ENCODE data around the gene STXBP6. TPM values are rescaled to one million over a fixed set of nuclear protein-coding genes. Genes with fewer than 3 reads are reported as not detected.

Gene STXBP6
- total RNA-seq, 1 experiment from 2014 or later, result 0.27 TPM

DNA sequence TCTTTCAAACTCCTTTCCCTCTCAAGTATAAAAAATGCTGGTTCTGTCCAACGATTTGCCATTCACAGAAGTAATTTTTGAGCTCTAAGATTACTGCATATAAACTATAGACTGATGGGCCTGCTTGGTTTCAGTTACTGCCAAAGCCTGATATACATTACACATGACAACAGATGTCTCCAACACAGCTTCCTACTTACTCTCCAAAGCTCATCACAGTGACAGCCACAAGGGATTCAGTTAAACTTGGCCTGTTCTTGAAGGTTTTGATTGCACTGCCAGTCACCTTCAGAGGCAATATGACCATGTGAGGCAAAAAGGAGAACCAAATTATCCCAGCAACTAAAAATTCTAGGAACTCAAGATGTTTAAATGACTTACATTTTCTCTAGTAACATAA, 30.1 kb downstream of the STXBP6 start:
- BruUV-seq (replicated peaks), result no TSS peak
- DNase-seq (ENCODE audit: low read depth, low spot score) (no peak), ATAC-seq (no peak)
- Histone ChIP-seq H3K9me3 (ENCODE audit: control insufficient read depth in 1 of 2, insufficient read depth in 1 of 2, low read depth in 1 of 2, low read length in 2 of 2) (peaks cover 4 to 23% of the 10 kb centered on the region in 2 experiments; a peak in 2 of 4 replicates), H3K27me3 (ENCODE audit: insufficient read depth, low read length) (no peaks in the 10 kb centered on the region), H3K4me3 (replicated peaks in 1 of 2; ENCODE audit: low read depth in 1 of 2, low read length in 2 of 2) (no peak overlapping the region), H3K9ac (ENCODE audit: low read length) (no peak overlapping the region), H3K4me2 (ENCODE audit: low read length) (no peak overlapping the region), H3K9me2 (ENCODE audit: insufficient read depth) (no peaks in the 10 kb centered on the region), H3K79me2 (ENCODE audit: insufficient read depth, low read length) (no peaks in the 10 kb centered on the region), H2AFZ (ENCODE audit: low read depth, low read length, poor library complexity, severe bottlenecking) (no peak overlapping the region), H3K27ac (ENCODE audit: low read depth, low read length) (no peak overlapping the region), H3K36me3 (ENCODE audit: control insufficient read depth in 1 of 2, insufficient read depth in 2 of 2, low read length in 2 of 2) (no peaks in the 10 kb centered on the region), H3K4me1 (ENCODE audit: control insufficient read depth in 1 of 2, insufficient read depth in 2 of 2, low read length in 2 of 2) (no peaks in the 10 kb centered on the region), H4K20me1 (ENCODE audit: insufficient read depth) (no peaks in the 10 kb centered on the region)
- ChIA-PET CTCF (no interaction called here), POLR2A (no interaction called here), RAD21 (ENCODE audit: low non-redundant PET in 1 of 2, low total read pairs in 2 of 2, uncharacterized antibody in 2 of 2, unreplicated experiment in 2 of 2) (no interaction called here)
- TF ChIP-seq, protein P1, sequence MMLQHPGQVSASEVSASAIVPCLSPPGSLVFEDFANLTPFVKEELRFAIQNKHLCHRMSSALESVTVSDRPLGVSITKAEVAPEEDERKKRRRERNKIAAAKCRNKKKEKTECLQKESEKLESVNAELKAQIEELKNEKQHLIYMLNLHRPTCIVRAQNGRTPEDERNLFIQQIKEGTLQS (IDR thresholded peaks at IDR 0.05), result no peak
- TF ChIP-seq EZH2 (IDR thresholded peaks at IDR 0.05) (no peak), SIN3A (IDR thresholded peaks at IDR 0.05; ENCODE audit: low read depth) (no peak), JUND (IDR thresholded peaks at IDR 0.05) (no peak), EZH2phosphoT487 (IDR thresholded peaks at IDR 0.05; ENCODE audit: borderline replicate concordance) (no peak), SRF (IDR thresholded peaks at IDR 0.05; ENCODE audit: low read depth) (no peak), ZNF274 (IDR thresholded peaks at IDR 0.05; ENCODE audit: low read depth, low read length) (no peak), POLR2AphosphoS5 (IDR thresholded peaks at IDR 0.05; ENCODE audit: low read depth, low read length) (no peak), CEBPB (IDR thresholded peaks at IDR 0.05; ENCODE audit: low read depth) (no peak), POLR2A (IDR thresholded peaks at IDR 0.05; ENCODE audit: borderline replicate concordance, extremely low read depth, insufficient read depth, insufficient read length) (no peak), CBX3 (IDR thresholded peaks at IDR 0.05; ENCODE audit: low read depth) (no peak)
- TF ChIP-seq, protein P2, sequence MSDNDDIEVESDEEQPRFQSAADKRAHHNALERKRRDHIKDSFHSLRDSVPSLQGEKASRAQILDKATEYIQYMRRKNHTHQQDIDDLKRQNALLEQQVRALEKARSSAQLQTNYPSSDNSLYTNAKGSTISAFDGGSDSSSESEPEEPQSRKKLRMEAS (IDR thresholded peaks at IDR 0.05), result no peak
- intact Hi-C loops (cut with micrococcal nuclease), result no loop called here

DNA sequence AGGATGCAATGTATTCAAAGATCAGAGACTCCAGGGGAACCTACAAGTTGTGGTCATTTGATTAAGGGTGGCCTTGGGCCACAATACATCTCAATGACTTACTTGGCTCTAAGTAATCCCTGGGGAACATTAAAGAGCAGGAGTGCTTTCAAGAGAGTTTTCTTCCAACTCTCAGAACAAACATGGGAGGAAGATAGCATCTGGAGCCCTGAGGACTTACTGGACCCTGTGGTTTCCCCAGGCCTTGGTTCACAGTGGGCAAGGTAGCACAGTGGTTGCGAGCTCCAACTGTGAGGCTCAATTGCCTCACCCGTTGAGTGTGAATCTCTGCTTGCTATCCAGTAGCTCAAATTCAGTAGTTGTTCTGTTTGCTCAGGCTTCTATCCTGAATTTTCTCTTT, 32.4 kb downstream of the STXBP6 start:
- POLR2A ChIA-PET, result no interaction called here
- no peak overlapping the region for H3K4me2 ChIP-seq (ENCODE audit: low read length)
- no peak for ATAC-seq

More for the DNA sequence above, 32.4 kb downstream of the STXBP6 start:
- TF ChIP-seq EZH2 (IDR thresholded peaks at IDR 0.05), result no peak
- TF ChIP-seq SP1 (IDR thresholded peaks at IDR 0.05; ENCODE audit: low read depth), result no peak
- TF ChIP-seq, protein P2 (IDR thresholded peaks at IDR 0.05), result no peak
- TF ChIP-seq ZNF274 (IDR thresholded peaks at IDR 0.05; ENCODE audit: low read depth, low read length), result no peak
- TF ChIP-seq, protein P1 (IDR thresholded peaks at IDR 0.05), result no peak
- no peak for TF ChIP-seq ELF1 (IDR thresholded peaks at IDR 0.05; ENCODE audit: borderline replicate concordance, low read depth)
- no peak for TF ChIP-seq RAD21 (IDR thresholded peaks at IDR 0.05; ENCODE audit: low read depth)
- no peaks in the 10 kb centered on the region for H3K9me2 ChIP-seq (ENCODE audit: insufficient read depth)
- no peaks in the 10 kb centered on the region for H3K27me3 ChIP-seq (ENCODE audit: insufficient read depth, low read length)
- RAD21 ChIA-PET (ENCODE audit: low non-redundant PET in 1 of 2, low total read pairs in 2 of 2, uncharacterized antibody in 2 of 2, unreplicated experiment in 2 of 2), result no interaction called here
- CTCF ChIA-PET, result no interaction called here
- H3K79me2 ChIP-seq (ENCODE audit: insufficient read depth, low read length), result no peaks in the 10 kb centered on the region
- intact Hi-C loops (cut with micrococcal nuclease), result no loop called here
- no peak overlapping the region for H3K27ac ChIP-seq (ENCODE audit: low read depth, low read length)
- no peak overlapping the region for H3K9ac ChIP-seq (ENCODE audit: low read length)
- no peaks in the 10 kb centered on the region for H4K20me1 ChIP-seq (ENCODE audit: insufficient read depth)
- no peaks in the 10 kb centered on the region for H3K4me1 ChIP-seq (ENCODE audit: control insufficient read depth in 1 of 2, insufficient read depth in 2 of 2, low read length in 2 of 2)
- DNase-seq (ENCODE audit: low read depth, low spot score), result no peak
- H3K4me3 ChIP-seq (replicated peaks in 1 of 2; ENCODE audit: low read depth in 1 of 2, low read length in 2 of 2), result no peak overlapping the region
- no peaks in the 10 kb centered on the region for H3K36me3 ChIP-seq (ENCODE audit: control insufficient read depth in 1 of 2, insufficient read depth in 2 of 2, low read length in 2 of 2)
- peaks cover 4 to 20% of the 10 kb centered on the region in 2 experiments; a peak in 2 of 4 replicates for H3K9me3 ChIP-seq (ENCODE audit: control insufficient read depth in 1 of 2, insufficient read depth in 1 of 2, low read depth in 1 of 2, low read length in 2 of 2)
- no TSS peak for BruUV-seq (replicated peaks)
- H2AFZ ChIP-seq (ENCODE audit: low read depth, low read length, poor library complexity, severe bottlenecking), result no peak overlapping the region

Data from HCT116 (cell line).